Mesothelial cell of epicardium (in vitro differentiated cells): Measurements from ENCODE around the gene C4orf36. TPM values are rescaled to one million over a fixed set of nuclear protein-coding genes. Genes with fewer than 3 reads are reported as not detected.

Experiments used
- DNase-seq, 2 experiments: peaks; one replicate each; pipeline ENCODE4 v3.0.0; 2021; ENCODE audit warnings: low spot score in 2 of 2; ENCODE audit not compliant: unreplicated experiment in 2 of 2
- H3K27ac Mint-ChIP-seq: 2 replicates; pipeline ENCODE4 v1.8.0; 2021; ENCODE audit warnings: mixed read lengths
- H3K27me3 Mint-ChIP-seq: 2 replicates; pipeline ENCODE4 v1.8.0; 2021; ENCODE audit warnings: low read depth, mixed read lengths
- H3K36me3 Mint-ChIP-seq: 2 replicates; pipeline ENCODE4 v1.8.0; 2021; ENCODE audit warnings: mixed read lengths
- H3K4me1 Mint-ChIP-seq: 2 replicates; pipeline ENCODE4 v1.8.0; 2021; ENCODE audit warnings: mixed read lengths
- H3K4me3 Mint-ChIP-seq: 2 replicates; pipeline ENCODE4 v1.8.0; 2021; ENCODE audit warnings: mild to moderate bottlenecking, moderate library complexity, mixed read lengths
- H3K9me3 Mint-ChIP-seq: 2 replicates; pipeline ENCODE4 v1.8.0; 2021; ENCODE audit warnings: mixed read lengths
- CTCF ChIP-seq: fragments of 200-600 bp; sonication (generic); IDR thresholded peaks from one replicate; pipeline ENCODE4 v1.5.0; 2021; ENCODE audit warnings: antibody characterized with exemption; ENCODE audit not compliant: unreplicated experiment
- total RNA-seq: library from RNA; stranded (reverse); gene quantifications from 3 replicates; pipeline ENCODE4 v1.2.1, GENCODE V29; 2021

Gene C4orf36
- total RNA-seq, 1 donor from 2014 or later: 1.5 TPM

DNA sequence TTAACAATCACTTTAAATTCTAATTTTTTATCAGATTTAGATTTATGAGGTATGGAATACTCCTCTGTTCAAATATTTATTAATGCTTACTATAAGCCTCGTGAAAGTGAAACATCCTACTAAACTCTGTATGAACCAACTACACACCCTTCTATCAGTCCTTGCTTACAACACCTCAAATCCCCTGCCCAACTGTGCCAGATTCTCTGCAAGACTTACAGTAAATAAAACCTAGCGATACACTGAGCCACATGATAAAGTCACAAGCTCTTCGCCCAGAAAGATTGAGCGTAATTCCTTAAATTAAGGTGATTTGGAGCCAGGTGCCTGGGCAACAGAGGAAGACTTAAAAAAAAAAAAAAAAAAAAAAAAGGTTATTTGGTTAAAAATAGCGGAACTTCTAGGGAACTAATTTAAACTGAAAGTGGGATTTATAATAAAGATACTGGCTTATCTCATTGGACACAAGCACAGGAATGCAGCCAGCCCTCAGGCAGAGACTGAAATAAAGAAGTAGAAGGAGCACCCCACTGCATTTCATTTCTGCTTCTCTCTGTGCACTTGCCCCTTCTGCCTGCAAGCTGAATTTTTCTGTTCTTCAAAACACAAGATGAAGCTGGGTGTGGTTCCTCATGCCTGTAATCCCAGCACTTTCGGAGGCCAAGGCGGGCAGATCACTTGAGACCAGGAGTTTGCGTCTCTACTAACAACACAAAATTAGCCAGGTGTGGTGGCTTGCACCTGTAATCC is 17.5 kb upstream of the C4orf36 start:
- no peaks in the 10 kb centered on the region for H3K36me3 Mint-ChIP-seq
- H3K4me1 Mint-ChIP-seq: peaks cover 22% of the 10 kb centered on the region
- TF ChIP-seq CTCF: no peak
- H3K4me3 Mint-ChIP-seq: no peak overlapping the region
- H3K9me3 Mint-ChIP-seq: no peaks in the 10 kb centered on the region
- H3K27ac Mint-ChIP-seq: no peak overlapping the region
- H3K27me3 Mint-ChIP-seq: no peaks in the 10 kb centered on the region
- no peak for DNase-seq

GRCh38 chr4:86908251-86908657 is 16.0 kb upstream of the C4orf36 start:
- Mint-ChIP-seq H3K27ac (no peak overlapping the region), H3K4me1 (peaks cover 22% of the 10 kb centered on the region), H3K27me3 (no peaks in the 10 kb centered on the region), H3K9me3 (no peaks in the 10 kb centered on the region), H3K36me3 (no peaks in the 10 kb centered on the region), H3K4me3 (no peak overlapping the region)
- no peak for DNase-seq
- TF ChIP-seq CTCF: no peak

DNA sequence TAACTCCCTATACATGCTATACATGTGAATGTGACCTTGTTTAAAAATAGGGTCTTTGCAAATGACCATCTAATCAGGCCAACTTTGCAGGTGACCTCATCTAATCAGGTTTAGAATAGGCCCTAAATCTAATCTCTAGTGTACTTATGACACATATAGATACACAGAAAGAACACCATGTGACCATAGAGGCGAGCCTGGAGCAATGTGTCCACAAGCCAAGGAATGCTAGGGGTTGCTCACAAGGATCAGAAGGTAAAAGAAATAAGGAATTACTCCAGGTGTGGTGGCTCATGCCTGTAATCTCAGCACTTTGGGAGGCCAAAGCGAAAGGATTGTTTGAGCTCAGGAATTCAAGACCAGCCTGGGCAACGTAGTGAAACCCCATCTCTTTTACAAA is 9.6 kb upstream of the C4orf36 start:
- H3K4me1 Mint-ChIP-seq: no peaks in the 10 kb centered on the region
- H3K9me3 Mint-ChIP-seq: peaks cover 4% of the 10 kb centered on the region
- no peak for DNase-seq
- no peaks in the 10 kb centered on the region for H3K27me3 Mint-ChIP-seq
- no peak overlapping the region for H3K4me3 Mint-ChIP-seq
- no peak for TF ChIP-seq CTCF
- no peaks in the 10 kb centered on the region for H3K36me3 Mint-ChIP-seq
- H3K27ac Mint-ChIP-seq: no peak overlapping the region

DNA sequence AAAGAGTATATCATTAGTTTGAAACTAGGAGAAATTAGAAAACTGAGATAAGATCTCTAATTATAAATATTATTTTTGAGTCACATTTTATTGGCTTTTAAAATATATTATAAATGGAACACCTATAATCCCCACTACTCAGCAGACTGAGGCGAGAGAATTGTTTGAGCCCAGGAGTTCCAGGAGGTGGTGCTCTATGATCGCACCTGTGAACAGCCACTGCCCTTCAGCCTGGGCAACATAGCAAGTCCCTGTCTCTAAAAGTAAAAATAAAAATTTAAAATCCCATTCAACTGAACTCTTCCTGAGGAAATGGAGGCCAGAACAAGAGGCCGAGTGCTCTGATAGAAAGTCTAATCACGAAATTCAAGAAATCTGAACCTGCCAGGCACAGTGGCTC is 6.3 kb upstream of the C4orf36 start:
- Mint-ChIP-seq H3K4me1 (no peaks in the 10 kb centered on the region), H3K9me3 (peaks cover 4% of the 10 kb centered on the region), H3K36me3 (no peaks in the 10 kb centered on the region), H3K27me3 (no peaks in the 10 kb centered on the region), H3K4me3 (no peak overlapping the region), H3K27ac (no peak overlapping the region)
- DNase-seq: no peak
- TF ChIP-seq CTCF: no peak

DNA sequence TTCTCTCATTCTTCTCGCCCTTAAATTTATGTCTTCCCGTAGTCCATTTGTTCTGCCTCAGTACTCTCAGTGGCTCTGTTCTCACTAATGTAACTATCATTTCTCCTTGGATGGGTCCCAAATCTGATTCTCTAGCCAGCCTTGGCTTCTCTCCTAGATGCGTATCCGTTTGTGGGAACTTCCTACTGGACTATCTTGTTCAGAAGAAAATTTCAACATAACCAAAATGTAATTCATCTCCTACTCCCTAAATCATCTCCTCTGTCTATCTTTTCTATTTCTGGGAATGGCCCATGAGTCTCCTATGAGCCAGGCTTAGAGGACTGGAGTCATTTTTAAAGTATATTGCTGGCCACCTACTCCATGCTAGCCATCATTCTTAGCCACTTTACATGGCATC is 4.4 kb upstream of the C4orf36 start:
- Mint-ChIP-seq H3K9me3 (peaks cover under 1% of the 10 kb centered on the region), H3K4me1 (peaks cover 7% of the 10 kb centered on the region), H3K4me3 (no peak overlapping the region), H3K27me3 (no peaks in the 10 kb centered on the region), H3K36me3 (no peaks in the 10 kb centered on the region), H3K27ac (no peak overlapping the region)
- DNase-seq: no peak
- TF ChIP-seq CTCF: no peak
